Right lung (tissue), 5 donors: ENCODE data around the gene PNPLA4. TPM values are rescaled to one million over a fixed set of nuclear protein-coding genes. Genes with fewer than 3 reads are reported as not detected.

ENCODE experiments used
- DNase-seq, 2 donors: peaks; one replicate each; pipeline ENCODE4 v3.0.0-alpha.2; 2013
- polyA plus RNA-seq, 5 donors: library from polyadenylated mRNA; unstranded; fragments of 120-200 nt; gene quantifications; one replicate each; pipeline versions ENCODE4 v1.2.1 to v1.2.3, GENCODE V29; 2013; ENCODE audit warnings: inconsistent platforms in 1 of 5, low replicate concordance in 1 of 5; ENCODE audit not compliant: insufficient read length in 5 of 5, insufficient read depth in 1 of 5

Gene PNPLA4
- polyA plus RNA-seq, 5 donors, result 15.5 to 24.4 (median 21.7) TPM

GRCh38 chrX:7889135-7889534, 38.1 kb downstream of the PNPLA4 start:
- no peak for DNase-seq

DNA sequence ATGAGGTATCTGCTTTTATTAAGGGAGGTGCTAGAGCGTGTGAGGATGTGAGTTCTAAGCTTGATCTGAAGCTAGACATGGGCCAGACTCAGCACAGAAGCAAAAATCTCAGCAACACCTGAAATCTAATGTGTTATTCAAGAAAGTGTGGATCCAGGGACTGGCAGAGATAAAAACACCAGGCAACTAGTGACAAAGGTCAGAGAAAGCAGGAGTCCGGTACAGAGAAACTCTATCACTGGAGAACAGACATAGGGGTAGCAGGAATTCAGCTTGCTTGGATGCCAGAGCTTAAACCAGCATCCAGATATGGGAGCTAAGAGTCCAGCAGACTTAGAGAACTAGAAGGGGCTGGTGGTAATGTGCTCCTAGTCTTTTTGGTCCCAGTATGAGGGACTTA, 50.3 kb downstream of the PNPLA4 start:
- no peak for DNase-seq

- DNase-seq, result no peak
Measured at GRCh38 chrX:7872042-7872441, 55.2 kb downstream of the PNPLA4 start.

GRCh38 chrX:7852166-7852565, 75.0 kb downstream of the PNPLA4 start:
- no peak for DNase-seq

Other genes with a start within 250 kb of the PNPLA4 start
- gene VCX, start 84.2 kb downstream of the PNPLA4 start, polyA plus RNA-seq, result under 1 TPM in 1 of 5 donors, not detected in 4; 0.28 TPM
- gene VCX2, start 243.9 kb upstream of the PNPLA4 start, polyA plus RNA-seq, result not detected